HTR-8/SVneo (cell line): ENCODE data around the gene CLEC6A.
"Not testable (repeated sequence)": the region's sequence is repeated elsewhere in the genome, so short reads cannot be mapped to it uniquely, and the experiment has no call there.

Experiments
- DNase-seq: peaks from one replicate; pipeline ENCODE4 v3.0.0; 2011; ENCODE audit warnings: low spot score, mixed read lengths; ENCODE audit not compliant: insufficient read length
- FAIRE-seq: peaks from 2 replicates; lab custom pipeline; 2011; peaks lifted over from hg19 to GRCh38; lab: Jason Lieb, UNC

Gene CLEC6A

DNA sequence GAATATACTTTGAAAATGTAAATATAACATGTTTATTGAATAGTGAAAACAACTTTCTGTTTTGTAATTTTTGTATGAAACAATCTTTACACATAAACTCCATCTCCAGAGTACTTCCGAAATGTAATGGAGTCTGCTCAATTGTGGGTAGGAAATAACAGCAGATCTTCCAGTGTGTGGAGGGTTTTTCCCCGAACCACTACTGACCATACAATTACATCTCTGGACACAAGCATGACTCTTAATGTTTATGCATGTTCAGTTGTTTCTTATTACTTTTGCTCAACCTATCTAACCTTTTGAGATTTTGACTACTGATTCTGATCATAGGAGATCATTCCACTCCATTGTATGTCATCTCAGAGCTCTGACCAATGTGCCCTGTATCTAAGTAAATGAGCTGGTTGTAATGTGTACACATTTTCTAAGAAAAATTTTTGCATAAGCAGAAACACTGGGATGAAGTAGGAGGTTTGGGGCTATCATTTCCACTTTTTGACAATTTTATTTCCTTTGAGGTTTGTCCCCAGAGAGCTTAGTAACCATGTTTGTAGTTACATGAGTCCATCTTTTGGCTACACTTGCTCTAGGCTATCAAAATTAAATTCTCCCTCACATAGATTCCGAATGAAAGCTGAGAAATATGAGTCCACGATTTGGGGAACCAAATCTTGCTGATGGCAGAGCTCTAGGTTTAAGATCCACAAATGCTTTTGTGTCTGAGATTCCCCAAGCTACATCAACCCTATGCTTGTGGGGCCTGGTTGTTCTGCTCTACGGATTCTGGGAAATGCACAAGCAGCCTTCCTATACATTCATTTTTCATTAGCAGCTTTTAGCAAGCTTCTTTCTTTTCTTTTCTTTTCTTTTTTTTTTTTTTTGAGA lies 36.1 kb downstream of the CLEC6A start:
- FAIRE-seq (no peak), DNase-seq (no peak)

DNA sequence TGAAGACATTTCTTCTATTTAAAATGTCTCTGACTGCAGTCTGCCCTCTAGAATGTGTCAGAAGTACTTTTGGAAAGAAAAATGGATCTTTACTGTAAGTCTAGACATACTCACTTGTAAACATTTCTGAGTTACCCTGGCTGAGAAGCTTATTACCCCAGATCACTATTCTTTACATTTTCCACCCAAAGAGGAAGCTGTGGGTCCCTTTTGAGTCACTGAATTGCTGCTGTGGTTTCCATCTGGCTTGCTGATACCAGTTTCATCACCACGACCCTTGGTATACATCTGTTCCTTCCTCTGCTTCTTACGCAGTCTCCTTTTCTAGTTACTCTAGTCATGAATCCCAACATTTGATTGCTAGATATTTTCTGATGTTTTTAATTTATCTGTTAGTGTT lies 37.3 kb downstream of the CLEC6A start:
- DNase-seq (no peak), FAIRE-seq (no peak)

DNA sequence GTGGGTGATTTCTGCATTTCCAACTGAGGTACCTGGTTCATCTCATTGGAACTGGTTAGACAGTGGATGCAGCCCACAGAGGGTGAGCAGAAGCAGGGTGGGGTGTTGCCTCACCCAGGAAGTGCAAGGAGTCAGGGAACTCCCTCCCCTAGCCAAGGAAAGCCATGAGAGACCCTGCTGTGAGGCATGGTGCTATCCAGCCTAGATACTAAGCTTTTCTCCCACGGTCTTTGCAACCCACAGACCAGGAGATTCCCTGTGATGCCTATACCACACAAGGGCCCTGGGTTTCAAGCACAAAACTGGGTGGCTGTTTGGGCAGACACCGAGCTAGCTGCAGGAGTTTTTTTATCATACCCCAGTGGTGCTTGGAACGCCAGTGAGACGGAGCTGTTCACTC lies 39.9 kb downstream of the CLEC6A start:
- DNase-seq, FAIRE-seq: not testable (repeated sequence)

DNA sequence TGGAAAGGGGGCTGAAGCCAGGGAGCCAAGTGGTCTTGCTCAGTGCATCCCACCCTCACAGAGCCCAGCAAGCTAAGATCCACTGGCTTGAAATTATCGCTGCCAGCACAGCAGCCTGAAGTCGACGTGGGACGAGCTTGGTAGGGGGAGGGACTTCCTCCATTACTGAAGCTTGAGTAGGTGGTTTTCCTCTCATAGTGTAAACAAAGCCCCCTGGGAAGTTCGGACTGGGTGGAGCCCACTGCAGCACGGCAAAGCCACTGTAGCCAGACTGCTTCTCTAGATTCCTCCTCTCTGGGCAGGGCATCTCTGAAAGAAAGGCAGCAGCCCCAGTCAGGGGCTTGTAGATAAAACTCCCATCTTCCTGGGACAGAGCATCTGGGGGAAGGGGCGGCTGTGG lies 40.3 kb downstream of the CLEC6A start:
- not testable (repeated sequence) for DNase-seq, FAIRE-seq

DNA sequence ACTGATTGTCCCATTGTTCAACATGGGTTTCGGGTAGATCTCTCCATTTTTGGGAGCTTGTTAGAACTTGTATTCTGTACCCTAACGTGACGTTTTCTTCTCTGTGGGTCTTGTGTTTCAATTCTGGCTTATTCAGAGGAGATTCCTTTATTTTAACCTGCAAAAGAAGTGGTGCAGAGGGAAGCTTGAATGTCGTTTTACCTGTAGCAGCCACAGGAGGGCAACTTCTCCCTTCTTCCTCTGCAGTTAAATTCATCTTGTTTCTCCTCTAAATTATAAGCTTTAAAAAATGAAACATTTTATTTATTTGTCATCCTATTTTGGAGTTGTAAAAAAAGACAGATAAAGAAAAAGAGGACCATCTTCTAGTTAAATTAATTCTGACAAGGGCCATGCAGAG lies 43.9 kb downstream of the CLEC6A start:
- FAIRE-seq = no peak
- DNase-seq = no peak

DNA sequence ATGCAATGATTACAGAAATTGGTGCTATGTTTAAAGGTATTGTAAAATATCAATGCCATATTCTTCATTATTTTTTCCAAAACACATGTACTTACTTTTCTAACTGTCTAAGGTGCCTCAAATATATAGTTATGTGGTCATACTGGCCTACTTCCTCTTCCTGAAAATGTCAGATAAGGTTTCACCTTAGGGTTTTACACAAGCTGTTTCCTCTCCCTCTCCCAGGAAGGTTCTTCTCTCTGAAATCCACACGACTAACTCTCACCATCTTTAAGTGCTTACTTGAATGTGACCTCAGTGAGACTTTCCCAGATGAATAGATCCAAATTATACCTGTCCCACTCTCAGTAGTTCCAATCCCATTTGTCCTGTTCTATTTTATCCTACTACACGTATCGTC lies 46.0 kb downstream of the CLEC6A start:
- no peak for FAIRE-seq
- DNase-seq = no peak

DNA sequence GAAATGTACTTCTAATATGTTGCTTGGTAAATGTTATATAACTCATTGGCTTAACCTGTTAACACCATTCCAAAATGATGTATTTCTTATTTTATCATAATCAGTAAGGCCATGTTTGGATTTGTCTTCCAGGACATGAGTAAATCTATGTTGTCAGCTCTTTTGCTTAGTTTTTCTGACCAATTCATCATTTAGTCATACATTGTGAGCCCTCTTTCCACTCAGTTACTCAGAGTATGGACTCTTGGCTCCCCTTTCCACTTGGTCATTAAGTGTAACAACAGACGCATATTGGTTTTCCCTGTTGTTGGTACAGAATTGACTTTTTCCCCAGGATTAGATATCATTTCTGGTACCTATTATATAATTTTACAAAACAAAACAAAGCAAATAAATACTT lies 48.6 kb downstream of the CLEC6A start:
- DNase-seq = no peak
- FAIRE-seq = no peak

DNA sequence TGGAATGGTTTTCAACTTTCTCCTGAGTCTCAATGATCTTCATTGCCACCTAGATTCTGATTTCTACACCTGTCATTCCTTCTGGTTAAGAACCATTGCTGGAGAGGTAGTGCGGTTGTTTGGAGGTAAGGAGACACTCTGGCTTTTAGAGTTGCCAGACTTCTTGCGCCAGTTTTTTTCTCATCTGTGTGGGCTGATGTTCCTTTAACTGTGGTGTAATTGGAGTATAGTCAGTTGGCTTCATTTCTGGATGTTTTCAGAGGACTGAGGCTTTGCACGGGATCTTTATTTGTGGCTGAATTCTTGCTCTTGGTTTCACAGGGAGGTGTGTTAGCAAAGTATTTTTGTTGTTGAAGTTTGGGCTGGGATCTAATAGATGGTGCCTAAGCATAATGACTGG lies 51.8 kb downstream of the CLEC6A start:
- no peak for FAIRE-seq
- no peak for DNase-seq

DNA sequence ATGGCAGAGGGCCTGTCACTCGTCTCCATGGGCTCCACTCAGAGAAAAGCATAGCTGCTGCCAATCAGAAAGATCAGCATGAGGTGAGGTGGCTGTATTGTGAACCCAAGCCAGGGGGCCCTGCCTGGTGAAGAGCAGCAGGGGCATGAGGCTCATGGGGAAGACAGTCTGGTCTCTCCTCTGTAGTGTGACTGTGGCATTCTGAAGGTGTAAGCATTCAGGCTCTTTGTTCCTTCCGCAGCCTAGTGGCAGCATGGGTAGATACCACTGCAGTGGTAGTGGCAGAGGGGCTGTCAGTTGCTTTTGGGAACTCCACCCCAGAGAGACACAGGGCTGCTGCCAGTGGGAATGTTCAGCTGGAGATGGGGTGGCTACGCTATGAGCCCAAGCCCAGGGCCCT lies 52.5 kb downstream of the CLEC6A start:
- no peak for DNase-seq
- FAIRE-seq = no peak

DNA sequence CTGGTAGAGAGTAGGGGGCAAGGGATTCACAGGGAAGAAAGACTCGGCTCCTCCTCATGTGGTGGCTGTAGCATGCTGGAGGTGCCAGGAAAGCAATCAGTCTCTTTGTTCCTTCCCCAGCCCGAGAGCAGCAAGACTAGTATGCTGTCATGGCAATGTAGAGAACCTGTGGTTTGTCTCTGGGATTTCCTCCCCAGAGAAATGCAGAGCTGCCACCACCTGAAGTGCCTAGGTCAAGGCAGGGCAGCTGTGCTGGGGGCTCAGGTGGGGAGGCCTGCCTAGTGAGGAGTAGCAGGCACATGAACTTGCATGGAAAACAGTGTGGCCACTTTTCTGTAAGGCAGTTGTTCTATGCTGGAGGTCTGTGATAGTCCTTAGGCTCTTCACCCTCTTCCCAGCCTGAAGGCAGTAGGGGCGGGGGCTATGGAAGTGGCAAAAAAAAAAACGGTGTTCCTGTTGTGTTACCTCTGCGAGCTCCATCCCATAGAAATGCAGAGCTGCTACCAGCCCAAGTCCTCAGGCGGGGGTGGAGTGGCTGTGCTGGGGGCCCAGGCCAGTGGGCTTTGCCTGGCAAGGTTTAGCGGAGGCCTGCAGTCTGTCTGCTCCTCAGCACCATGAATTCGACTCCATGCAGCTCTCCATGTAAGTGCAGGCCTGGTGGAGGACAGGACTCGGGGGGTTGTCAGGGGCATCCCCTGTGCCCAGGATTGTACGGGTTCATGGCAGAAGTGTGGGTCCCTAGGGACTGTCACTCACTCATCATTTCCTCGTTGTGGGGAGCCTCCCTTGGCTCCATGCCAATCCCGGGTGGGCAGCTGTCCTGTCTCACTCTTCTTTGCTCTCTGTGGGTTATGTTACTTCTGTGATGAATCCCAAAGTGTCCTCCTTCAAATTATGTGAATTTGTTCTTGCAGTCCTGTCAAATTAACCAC lies 53.4 kb downstream of the CLEC6A start:
- FAIRE-seq (no peak), DNase-seq (no peak)

DNA sequence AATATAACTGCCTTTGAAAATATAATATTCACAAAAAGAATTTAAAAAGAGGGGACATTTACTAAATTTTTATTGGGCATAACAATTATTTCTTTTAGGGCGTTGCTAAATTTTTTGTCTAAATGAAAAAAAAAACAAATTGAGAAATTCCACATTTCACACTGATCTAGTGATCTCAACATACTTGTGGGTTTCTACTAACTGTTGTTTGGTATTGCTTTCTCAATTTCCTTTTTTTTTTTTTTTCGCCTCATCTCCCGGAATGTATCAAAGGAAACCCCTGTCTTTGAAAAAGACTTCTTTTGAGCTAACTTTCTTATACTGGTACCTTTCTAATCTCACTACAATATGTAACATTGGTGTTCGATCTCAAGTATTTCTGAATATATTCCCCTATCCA lies 57.5 kb downstream of the CLEC6A start, which contains the start of gene CLEC4D:
CLEC4D (plus strand) TSS at position 248 of the 400 bp plus-strand sequence. CDS start 230 bp downstream, outside the sequence.
- FAIRE-seq = no peak
- no peak for DNase-seq

DNA sequence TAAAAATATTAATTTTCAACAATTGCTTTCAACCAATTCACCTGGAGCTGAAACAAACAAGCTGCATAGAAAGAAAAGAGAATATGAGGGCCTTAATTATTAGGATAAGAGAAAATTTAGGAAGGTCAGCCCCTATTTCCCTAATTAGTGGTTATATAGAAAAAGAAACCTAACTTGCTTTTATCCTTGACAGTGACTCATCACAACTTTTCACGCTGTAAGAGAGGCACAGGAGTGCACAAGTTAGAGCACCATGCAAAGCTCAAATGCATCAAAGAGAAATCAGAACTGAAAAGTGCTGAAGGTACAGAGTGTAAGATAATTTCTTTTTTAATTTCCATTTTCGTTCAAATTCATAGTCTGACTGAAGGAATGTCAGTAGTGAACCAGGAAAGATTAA lies 62.2 kb downstream of the CLEC6A start:
- FAIRE-seq (no peak), DNase-seq (no peak)

DNA sequence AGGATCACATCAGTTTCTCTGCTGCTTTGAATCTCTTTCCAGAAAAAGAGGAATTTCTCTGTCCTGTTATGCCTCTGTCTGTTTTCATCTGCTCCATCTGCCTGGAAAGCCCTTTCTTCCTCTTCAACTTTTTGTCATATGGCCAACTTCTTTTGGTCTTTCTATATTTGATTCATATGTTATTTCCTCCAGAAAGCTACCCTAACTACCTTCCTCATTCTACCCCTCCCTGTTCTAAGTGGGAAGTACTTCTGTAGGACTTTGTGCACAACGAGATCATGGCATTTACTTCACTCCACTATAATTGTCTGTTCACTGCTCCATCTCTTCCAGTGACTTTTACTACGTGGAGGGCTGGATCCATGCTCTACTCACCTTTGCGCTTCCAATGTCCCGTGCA lies 63.4 kb downstream of the CLEC6A start:
- no peak for FAIRE-seq
- DNase-seq = no peak

DNA sequence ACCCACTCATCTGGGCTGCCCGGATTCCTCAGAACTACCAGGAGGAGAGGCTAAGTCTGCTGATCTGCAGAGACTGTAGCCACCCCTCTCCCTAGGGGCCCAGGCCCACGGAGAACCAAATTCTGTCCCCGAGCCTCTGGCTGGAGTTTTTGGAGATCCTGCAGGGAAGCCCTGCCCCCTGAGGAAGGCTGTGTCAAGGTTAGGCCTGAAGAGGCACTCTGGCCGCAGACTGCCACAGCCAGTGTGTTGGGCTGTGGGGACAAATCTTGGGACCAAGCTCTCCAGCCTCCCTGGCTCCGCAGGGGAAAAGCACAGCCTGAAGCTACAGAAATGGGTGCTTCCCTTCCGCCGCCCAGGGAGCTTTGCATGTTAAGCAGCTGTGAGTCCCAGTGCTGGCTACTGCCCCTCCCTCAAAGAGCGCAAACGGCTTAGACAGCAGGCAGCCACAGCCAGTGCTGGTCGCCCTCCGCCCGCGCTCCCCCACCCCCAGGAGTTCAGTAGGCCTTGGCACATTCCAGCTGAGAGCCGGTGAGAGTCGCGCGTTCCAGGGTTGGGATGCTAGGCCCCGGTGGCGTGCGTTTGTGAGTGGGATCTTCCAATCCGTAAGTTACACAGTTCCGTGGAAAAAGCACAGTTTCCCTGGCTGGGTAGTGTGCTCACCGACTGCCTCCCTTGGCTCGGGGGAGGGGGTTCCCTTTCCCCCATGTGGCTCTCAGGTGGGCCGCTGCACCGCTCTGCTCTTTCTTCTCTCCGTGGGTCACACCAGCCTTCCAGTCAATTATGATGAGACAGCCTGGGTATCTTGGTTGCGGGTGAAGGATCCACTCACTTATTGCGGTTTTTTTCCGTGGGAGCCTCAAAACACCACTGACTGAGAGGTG lies 71.7 kb downstream of the CLEC6A start:
- DNase-seq (no peak), FAIRE-seq (no peak)
